ENCODE results near the gene FSHR.

GRCh38 chr2:49041061-49041460 lies 113.3 kb downstream of the FSHR start:
- TF ChIP-seq CTCF (conservative IDR thresholded peaks at IDR 0.05; ENCODE audit: low read depth, low read length) = no peak
- no peak for TF ChIP-seq EZH2 (IDR thresholded peaks at IDR 0.05; ENCODE audit: low read length, unreplicated experiment)

Data from PC-3 (cell line).